Activated CD4-positive, alpha-beta T cell treated with anti-CD3 and anti-CD28 coated beads, Interleukin-2, amount 50 U/mL, for 16 hours (primary cell): ENCODE results near the gene BTBD9.

Experiments used
- DNase-seq: peaks from one replicate; pipeline ENCODE4 v3.0.0-alpha.2; 2020

BTBD9 gene

GRCh38 chr6:38153798-38154345 is 485.9 kb downstream of the BTBD9 start:
- no peak for DNase-seq

- DNase-seq = no peak
Measured at GRCh38 chr6:38153076-38153797, 486.5 kb downstream of the BTBD9 start.

GRCh38 chr6:38152620-38153019 is 487.1 kb downstream of the BTBD9 start:
- DNase-seq = no peak

- no peak for DNase-seq
Measured at GRCh38 chr6:38151580-38152500, 487.9 kb downstream of the BTBD9 start.

GRCh38 chr6:38150681-38151296 is 488.9 kb downstream of the BTBD9 start:
- DNase-seq = no peak

GRCh38 chr6:38150021-38150420 is 489.7 kb downstream of the BTBD9 start:
- DNase-seq = no peak

GRCh38 chr6:38149531-38149930 is 490.2 kb downstream of the BTBD9 start:
- no peak for DNase-seq

- no peak for DNase-seq
Measured at GRCh38 chr6:38148606-38149005, 491.1 kb downstream of the BTBD9 start.

- no peak for DNase-seq
Measured at GRCh38 chr6:38146734-38147027, 493.0 kb downstream of the BTBD9 start.

GRCh38 chr6:38146021-38146733 is 493.6 kb downstream of the BTBD9 start:
- no peak for DNase-seq

- no peak for DNase-seq
Measured at GRCh38 chr6:38144365-38144945, 495.3 kb downstream of the BTBD9 start.

- DNase-seq = no peak
Measured at GRCh38 chr6:38143191-38144150, 496.3 kb downstream of the BTBD9 start.

- no peak for DNase-seq
Measured at GRCh38 chr6:38142178-38142902, 497.4 kb downstream of the BTBD9 start.

- no peak for DNase-seq
Measured at GRCh38 chr6:38141716-38142115, 498.0 kb downstream of the BTBD9 start.

GRCh38 chr6:38141085-38141484 is 498.6 kb downstream of the BTBD9 start:
- no peak for DNase-seq

- DNase-seq = no peak
Measured at GRCh38 chr6:38138374-38138773, 501.4 kb downstream of the BTBD9 start.

- DNase-seq = no peak
Measured at GRCh38 chr6:38137608-38138265, 502.0 kb downstream of the BTBD9 start.

- DNase-seq = no peak
Measured at GRCh38 chr6:38136547-38136946, 503.2 kb downstream of the BTBD9 start.

GRCh38 chr6:38134704-38135088 is 505.0 kb downstream of the BTBD9 start:
- DNase-seq = no peak
